HG02571 (cell line): ENCODE results near the gene ADRA2B.
"Not testable (repeated sequence)": the region's sequence is repeated elsewhere in the genome, so short reads cannot be mapped to it uniquely, and the experiment has no call there.

Experiments used
- ATAC-seq: cut with Tn5 transposase; IDR thresholded peaks from one replicate; pipeline ENCODE4 v1.9.1; 2021; ENCODE audit warnings: mild to moderate bottlenecking, moderate library complexity; ENCODE audit not compliant: unreplicated experiment

Gene ADRA2B

DNA sequence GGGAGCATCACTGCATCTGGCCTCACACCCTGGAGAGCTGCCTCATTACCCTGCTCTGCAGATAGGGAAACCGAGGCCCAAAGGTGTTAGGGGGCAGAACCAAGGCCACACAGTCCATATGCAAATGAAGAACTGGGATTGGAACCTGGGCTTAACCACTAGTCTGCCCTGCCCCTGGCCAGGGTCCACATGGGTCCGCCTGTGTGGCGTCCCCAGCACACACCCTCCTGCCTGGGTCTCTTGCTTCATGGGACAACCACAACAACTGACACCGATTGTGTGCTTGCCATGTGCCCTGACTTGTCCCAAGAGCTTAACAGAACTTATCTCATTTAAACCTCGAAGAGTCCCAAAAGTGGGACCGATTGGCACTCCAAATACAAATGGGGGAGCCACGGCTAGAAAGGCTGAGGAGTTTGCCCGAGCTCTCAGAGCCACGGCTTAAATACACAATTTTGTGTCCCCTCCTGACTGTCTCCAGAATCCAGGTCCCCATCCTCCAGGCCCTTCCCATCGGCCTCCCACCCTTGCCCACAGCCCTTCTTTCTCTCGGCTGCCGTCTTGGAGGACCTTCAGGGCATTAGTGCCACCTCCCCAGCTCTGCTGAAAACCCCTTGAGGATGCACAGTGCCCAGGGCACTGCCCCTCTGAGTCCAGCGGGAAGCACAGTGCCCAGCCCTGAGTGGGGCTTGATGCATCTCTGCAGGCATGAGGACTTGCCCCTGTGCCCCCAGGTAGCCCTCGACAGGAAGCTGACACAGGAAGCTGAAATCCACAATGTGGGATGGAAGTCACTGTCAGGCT is 34.6 kb upstream of the ADRA2B start:
- no peak for ATAC-seq

GRCh38 chr2:96150007-96150640 is 33.8 kb upstream of the ADRA2B start:
- no peak for ATAC-seq

DNA sequence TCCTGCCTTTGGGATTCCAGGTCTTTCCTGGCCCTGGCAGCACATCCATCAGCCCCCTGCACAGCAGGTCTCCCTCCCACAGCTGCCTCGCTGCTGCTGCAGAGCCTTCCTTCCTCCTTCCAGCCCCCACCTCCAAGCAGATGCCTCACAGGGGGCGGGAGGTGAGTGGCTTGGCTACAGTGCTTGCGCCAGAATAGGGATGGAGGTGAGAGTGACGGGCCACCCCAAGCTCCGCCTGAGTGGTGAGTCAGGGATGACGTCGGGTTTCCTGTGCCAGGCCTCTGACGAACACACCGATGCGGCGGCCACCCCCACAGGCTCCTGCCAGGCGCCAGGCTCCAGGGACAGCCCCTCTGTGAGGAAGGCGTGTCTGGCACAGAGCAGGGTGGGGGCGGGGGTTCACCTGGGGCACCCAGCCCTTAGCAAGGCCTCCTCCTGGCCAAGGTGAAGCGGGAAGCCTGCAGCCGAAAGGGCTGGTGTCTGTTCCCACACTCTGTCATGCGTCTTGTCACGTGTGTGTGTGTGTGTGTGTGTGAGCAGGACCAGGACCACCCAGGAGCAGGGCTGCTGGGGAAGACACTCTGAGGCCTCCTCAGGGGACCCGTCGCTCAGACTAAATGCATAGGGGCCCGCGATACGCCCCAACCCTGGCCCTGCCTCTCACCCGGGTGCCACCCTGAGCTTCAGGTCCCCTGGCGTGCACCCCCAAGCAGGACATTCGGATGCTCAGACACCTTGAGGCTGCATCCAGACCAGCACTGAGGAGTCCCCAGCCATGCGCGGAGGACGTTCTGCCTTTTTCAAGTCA is 32.2 kb upstream of the ADRA2B start:
- ATAC-seq = peak; percentile 37

- ATAC-seq = no peak
These were observed 31.3 kb upstream of the ADRA2B start for GRCh38 chr2:96147593-96148201.

GRCh38 chr2:96146881-96147592 is 30.7 kb upstream of the ADRA2B start:
- ATAC-seq = no peak

DNA sequence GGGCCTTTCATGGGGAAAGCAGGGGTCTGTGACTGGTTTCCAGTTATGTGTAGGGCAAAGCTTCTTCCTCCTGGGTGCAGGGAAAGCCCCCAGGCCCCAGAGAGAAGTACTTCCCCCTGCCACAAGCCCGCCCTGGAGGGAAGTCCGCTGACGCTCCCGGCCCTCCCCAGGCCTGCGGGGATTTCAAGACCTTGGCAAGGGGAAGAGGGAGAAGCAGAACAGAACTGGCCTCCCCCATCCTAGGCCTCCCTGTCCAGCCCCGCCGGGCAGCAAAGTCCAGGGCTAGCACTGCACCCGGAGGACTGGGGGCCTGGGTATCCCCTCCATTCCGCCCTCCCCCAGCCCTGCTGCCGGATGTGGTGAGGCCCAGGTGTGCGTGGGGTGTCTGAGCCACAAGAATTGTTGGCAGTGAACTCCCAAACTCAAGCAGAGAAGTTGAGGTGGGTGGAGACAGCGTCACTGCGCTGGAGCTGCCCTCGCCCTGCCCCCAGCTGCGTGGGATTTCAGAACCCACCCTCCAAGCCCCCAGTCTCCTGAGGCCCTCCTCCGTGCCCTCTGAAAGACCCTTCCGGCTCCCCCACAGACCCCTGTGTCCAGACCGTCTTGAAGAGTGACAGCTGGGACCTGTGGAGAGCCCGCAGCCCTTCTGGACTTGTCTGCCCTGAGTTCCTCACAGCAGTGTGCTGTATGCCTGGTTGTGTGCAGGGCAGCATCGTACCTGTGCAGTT is 29.9 kb upstream of the ADRA2B start:
- peak; percentile 32 for ATAC-seq

DNA sequence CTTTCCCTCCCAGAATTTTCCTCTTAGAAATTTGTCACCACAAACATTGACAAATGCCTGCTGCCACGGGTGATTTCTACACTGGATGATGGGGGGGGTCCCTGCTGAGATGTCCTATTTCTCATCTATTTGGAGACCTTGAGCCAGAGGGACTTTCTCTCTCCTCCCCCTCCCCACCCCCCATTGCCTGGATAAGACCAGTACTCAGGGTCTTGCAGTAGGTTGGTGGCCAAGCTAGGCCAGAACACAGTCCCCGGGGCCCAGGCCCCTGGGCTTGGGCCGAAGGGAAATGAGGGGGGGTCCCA is 29.4 kb upstream of the ADRA2B start:
- ATAC-seq = no peak

GRCh38 chr2:96145036-96145847 is 28.9 kb upstream of the ADRA2B start, which contains the start of gene DUSP2:
Gene DUSP2, minus strand, starts transcription at chr2:96145440. Its CDS starts 86 bp downstream, at chr2:96145354.
- ATAC-seq = peak; percentile 43

GRCh38 chr2:96144481-96145035 is 28.2 kb upstream of the ADRA2B start:
- peak; percentile 1 for ATAC-seq

DNA sequence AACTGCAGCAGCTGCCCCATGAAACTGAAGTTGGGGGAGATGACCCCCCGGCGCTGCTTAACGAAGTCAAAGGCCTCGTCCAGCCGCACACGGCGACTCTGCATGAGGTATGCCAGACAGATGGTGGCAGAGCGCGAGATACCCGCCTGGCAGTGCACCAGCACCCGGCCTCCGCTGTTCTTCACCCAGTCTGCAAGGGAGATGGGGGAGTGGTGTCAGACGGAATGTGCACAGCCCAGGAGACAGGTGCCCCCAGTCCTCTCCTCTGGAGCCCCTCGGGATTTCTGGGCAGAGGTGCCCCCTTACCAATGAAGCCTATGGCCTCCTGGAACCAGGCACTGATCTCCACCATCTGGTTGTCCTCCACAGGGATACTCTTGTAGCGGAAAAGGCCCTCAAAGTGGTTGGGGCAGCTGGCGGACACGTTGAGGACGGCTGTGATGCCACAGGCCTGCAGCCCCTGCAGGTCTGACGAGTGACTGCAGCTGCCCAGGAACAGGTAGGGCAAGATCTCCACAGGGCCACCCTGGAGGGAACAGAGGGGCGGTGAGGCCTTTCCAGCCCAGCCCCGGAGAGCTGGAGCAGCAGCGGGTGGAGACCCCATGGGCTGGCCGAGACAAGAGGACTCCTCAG is 27.6 kb upstream of the ADRA2B start:
- no peak for ATAC-seq

- no peak for ATAC-seq
These were observed 27.0 kb upstream of the ADRA2B start for GRCh38 chr2:96143231-96143847.

DNA sequence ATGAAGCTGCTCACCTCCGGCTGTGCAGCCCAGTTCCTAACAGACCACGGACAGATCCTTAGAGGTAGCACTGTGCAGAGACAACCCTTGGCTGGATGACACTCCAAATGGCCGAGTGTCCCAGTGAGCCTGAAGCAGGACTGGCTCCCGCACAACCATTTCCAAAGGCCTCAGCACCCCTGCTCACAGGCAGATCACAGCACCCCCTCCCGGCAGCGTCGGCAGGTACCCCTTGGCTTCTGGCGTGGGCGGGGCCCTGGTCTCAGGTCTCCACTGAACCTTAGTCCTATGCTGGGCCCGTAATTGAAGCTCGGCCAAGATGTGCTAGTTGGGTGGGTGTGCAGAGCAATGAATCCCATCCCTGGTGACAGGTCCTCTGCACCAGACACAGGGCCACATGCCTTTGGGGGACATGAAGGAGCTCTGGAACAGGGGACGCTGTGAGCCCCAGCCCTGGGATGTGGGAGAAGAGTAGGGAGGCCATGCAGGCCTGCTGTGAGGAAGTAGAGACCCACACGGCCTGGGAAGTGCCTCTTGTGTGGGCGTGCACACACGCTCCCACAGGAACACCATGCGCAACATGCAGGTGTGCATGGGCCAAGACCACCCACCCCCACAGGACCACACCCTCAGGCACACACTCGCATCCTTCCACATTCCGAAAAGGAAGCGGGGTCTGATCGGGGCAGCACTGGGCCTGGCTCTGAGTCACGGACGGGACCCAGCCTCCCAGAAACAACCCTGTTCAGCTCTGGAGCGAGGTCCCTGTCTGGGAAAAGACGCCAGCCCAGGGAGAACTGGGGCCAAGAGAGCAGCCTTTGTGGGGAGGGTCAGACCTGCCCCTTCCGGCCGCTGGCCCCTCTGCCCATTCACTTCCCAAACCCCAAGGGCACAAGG is 26.1 kb upstream of the ADRA2B start:
- ATAC-seq = no peak

DNA sequence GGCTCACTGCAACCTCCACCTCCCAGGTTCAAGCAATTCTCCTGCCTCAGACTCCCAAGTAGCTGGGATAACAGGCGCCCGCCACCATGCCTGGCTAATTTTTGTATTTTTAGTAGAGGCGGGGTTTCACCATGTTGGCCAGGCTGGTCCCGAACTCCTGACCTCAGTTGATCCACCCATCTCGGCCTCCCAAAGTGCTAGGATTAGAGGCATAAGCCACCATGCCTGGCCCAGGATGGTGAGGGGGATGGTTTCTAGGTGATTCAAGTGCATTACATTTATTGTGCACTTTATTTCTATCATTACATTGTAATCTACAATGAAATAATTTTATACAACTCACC is 25.2 kb upstream of the ADRA2B start:
- ATAC-seq = not testable (repeated sequence)

- no peak for ATAC-seq
These were observed 24.7 kb upstream of the ADRA2B start for GRCh38 chr2:96140941-96141623.

DNA sequence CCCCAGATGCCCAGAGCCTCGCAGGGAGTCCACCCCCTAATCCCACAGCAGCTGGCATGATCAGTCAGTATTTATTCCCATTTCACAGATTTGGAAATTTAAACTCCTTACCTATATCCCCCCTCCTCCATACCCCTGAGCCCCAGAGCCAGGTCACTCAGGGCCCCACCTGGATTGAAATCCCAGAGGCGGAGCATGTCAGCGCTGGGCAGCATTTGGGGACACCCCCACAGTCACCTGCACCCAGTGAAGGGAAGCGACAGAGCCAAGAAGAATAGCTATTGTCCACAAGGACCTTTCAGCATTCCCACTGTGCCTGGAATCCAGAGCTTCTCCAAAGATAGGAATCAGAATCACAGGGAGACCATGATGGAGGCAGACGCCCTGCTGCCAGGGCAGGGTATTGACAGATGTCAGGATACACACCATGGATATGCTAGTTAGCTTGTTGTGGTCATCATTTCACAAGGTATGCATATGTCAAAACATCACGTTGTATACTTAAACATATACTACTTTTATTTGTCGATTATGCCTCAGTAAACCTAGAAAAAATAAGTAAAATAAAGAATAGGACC is 22.9 kb upstream of the ADRA2B start:
- no peak for ATAC-seq
